Putamen (tissue), 1 donor: ENCODE measurements around the gene ICE1.
"Not testable (repeated sequence)": the region's sequence is repeated elsewhere in the genome, so short reads cannot be mapped to it uniquely, and the experiment has no call there.

Experiments
- DNase-seq: peaks from one replicate; pipeline ENCODE4 v3.0.0-alpha.2; 2016; ENCODE audit warnings: low spot score

ICE1 gene

DNA sequence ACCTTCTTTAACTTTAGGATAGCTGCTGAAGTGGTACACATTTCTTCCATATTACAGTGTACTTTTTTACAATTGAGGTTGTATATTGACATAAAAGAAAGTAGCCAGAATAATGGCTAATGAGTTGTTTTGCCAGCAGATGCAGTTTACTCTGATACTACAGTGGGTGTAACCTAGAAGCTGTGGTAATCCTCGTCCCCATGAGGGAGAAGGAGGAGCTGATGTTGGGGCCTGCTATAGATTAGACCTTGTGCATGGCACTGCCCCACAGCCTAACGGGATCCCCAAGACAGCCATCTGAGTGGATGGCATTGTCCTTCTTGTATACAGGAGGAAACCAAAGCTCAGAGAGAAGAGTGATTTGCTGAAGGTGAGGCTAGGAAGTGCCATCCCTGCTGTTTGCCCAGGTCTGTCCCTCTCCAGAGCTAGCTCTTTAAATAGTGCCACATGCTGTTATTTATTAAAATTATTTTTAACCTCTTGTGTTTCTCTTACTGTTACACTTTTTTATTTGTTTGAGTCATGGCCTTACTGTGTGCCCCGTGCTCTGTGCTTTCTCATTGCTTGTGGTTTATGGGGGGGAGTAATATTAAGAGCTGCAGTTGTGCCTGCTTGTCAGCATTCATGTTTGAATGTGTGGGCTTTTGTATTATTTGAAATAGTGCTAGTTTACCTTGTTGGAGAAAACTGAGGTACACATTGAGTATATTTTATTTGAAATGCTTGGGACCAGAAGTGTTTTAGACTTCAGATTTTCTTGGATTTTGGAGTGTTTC is 65.3 kb downstream of the ICE1 start:
- no peak for DNase-seq

DNA sequence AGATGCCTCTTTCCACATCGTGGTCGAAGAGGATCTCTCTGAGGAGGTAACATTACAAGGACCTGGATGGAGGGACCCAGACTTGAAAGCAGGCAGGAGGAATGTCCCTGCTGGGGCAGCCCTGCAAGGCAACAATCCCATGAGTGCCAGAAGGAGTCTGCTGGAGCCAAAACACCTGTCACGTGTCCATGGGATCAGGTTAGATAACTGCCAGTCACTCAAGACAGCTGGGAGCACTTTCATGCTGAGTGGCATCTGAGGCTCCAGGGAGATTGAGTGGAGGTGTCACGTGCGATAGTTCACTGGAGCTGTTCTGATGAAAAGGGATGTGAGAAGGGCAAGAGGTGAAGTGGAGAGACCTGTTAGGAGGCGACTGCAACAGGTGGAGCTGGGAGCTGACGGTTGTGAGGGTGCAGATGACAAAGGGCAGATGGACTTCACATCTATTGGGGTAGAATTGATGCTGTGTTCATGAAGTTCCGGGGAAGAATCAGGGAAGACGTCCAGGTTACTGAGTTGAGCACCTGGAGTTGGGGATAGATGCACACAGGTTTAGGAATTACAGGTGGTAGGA is 68.4 kb downstream of the ICE1 start:
- no peak for DNase-seq

DNA sequence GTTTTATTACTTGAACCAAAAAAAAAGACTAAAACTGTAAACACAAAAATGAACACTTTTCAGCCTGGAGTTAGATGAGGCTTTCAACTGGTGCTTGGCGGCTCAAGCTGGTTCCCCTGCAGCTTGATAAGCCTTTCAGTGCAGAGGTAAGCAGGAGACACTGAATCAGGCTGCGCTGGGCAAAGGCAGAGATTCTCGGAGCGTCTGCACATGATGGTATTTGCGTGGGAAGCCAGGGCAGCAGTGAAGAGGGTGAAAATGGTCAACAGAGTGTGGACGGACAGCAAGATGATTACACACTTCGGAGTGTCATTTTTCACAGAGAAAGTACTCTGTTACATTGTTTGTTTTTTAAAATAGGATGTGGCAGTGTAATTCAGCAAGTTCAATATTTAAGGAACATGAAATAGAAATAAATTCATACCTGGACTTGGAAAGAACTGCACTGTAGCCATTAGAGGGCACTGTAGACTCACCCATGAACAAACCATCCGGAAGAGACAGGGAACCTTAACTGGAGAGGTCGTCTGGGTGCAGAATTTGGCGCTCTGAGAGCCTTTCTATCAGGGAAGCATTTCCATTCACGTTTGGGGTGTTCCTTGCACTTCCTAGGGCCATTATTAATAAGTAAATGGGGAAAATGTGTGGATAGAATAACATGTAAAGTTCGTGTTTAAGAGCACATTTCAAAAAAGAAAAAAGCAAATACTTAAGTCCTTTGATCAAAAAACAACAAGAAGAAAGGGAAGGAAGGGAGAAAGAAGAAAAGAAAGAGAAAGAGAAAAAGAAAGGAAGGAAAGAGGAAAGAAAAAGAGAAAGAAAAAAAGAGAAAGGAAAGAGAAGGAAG is 69.8 kb downstream of the ICE1 start:
- DNase-seq = peak; percentile 34

DNA sequence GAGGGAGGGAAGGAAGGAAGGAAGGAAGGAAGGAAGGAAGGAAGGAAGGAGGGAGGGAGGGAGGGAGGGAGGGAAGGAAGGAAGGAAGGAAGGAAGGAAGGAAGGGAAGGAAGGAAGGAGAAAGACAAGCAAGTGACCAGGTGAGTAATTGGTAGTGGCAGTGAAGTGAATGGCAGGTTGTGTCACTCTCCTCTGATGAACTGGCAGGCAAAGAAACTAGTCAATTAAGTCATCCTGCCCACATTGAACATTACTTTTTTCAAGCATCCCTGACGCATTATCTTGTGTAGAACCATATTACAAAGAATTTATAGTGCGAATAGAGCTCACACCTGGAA is 70.4 kb downstream of the ICE1 start:
- not testable (repeated sequence) for DNase-seq

DNA sequence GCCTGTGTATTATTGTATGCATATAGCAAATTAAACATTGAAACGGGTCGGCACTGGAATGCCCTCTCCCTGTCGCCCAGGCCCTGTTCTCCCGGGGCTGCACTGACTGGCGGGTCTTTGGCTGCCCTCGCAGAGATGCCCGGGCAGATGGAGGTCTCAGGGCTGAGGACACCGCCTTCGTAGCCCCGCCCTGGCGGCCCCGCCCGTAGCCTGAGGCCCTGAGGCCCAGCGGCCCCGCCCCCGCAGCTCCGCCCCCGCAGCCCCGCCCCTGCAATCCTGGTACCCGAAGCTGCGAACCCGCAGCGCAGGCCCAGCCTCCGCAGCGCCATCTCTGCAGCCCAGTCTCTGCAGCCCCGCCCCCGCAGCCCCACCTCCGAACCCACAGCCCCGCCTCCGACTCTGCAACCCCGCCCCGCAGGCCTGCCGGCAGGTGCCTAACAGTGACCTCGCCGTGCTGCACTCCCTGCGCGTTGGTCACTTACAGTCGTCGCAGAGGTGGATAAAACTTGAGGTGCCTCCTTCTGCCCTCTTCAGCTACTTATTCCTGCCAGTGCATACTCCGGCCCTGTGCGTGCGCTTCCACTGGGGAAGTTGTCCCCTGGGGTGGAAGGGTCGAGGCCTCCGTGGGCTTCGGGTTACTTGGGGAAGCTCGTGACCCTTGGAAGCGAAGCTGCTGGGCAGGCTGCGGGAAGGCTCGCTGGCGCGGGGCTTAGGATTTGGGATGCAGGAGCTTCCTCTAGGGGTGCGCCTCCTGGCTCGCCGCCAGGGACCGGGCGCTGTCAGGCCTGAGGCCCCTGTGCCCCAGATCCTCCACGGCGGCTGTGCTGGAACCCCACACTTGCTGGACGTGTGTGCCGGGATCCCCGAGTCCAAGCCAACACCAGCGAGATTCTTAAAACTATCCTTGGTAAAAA is 72.3 kb downstream of the ICE1 start:
- DNase-seq = peak; percentile 17

DNA sequence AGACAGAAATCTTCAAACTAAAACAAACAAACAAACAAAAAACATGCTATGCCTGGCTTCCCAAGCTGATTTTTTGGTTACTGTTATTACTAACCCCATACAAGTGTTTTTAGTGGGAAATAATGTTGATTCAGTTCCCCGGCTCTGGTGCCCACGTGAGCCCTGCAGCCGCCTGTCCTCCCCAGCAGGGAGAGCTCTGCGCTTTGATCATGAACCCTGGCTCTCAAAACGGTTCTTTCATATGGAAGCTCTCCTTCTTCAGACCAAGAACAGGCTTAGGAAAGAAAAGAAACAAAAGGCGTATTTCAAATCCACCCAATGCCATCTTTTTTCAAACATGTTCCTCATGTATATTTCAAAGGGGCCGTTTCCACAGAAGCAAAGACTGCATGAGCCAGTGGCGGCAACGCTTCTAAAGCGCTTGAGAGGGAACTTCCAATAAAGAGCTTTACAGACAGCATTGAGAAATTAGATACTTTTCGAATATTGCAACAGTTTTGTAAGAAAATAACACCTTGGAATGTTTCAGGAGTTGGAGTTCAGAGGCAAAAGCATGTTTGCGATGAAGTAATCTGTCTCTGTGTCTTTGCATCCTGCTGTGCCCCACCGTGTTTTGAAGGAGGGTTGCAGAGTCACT is 74.8 kb downstream of the ICE1 start:
- peak; percentile 65 for DNase-seq

DNA sequence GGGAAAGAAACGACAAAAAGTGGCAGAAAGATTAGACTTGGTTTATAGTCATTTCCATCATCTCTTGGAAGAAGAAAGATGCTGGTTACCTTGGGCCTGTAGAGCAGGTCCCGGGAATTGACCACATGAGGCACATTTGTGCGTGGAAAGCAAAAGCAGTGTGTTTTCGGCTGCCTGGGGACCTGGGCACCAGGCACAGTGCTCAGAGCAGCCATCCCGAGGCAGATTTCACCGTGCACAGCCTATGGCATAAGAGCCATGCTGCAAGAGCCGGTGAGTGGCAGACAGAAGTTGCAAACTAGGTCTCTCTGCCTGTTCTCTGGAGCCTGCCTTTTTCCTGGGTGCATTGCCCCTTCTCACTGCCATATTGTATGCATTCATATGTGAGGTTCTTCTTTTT is 77.0 kb downstream of the ICE1 start:
- no peak for DNase-seq

DNA sequence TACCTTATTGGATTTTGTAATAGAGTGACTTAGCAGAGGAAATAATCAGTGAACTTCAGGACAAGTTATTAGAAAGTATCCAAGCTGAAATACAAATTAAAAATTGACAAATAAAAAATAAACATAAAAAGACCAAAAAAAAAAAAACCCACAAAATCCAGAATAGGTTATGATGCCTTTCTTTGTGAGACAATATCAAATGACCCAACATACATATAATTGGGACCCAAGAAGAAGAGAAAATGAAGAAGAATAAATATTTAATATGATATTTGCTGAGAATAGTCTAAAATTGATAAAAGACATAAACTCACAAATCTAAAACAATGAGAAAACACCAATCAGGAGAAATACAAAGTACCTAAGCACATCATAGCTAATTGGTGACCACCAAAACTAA is 81.8 kb downstream of the ICE1 start:
- DNase-seq = no peak

DNA sequence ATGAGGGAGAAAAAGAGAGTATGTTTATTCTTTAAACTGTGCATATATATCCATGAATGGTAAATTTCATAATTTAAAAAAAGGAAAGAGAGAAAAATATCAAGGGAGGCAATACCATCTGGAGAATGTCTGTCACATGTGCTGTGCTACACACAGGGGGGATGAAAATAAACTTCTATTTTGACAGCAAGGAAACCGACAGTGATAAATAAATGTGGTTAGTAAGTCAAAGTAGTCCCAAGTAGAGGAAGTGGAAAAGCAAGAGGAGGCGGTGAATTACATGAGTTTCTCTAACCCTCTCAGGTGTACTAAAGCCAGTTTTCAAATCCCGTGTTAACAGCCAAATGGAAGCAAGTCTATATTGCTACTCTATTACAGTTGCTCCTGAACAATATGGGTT is 83.3 kb downstream of the ICE1 start:
- no peak for DNase-seq

DNA sequence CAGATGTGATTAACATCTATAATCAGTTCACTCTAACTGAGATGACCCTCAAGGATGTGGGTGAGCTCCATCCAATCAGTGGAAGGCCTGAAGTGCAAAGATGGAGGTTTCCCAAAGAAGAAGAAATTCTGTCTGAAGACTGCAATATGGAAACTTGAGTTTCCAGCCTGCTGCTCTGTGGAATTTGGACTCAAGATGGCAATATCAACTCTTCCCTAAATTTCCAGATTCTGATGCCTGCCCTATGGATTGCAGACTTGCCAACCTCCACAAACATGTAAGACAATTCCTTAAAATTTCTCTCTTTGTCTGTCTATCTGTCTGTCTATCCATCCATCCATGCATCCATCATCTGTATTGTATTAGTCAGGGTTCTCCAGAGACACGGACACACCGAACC is 85.9 kb downstream of the ICE1 start:
- DNase-seq = no peak

DNA sequence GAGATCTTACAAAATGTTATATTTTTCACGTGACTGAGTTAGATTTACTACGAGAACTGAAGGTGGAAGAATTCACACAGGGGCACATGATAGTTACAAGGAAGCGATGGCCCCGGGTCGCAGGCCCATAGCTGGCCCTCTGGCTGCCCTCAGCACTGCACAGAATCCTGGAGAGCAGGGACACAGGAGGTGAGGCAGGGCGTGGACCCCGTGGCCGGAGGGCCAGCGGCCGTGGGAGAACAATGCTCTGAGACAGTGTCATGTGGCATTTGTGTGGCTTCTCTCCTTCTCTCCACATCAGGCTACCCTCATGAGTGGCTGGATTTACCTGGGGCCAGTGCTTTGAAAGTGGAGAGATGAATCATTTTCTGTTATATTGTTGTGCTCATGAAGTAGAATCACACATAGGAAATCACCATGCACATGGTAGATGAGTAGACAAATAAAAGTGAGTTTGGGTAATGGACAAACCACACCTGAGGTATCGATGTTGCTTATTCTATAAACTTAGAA is 89.5 kb downstream of the ICE1 start:
- no peak for DNase-seq

DNA sequence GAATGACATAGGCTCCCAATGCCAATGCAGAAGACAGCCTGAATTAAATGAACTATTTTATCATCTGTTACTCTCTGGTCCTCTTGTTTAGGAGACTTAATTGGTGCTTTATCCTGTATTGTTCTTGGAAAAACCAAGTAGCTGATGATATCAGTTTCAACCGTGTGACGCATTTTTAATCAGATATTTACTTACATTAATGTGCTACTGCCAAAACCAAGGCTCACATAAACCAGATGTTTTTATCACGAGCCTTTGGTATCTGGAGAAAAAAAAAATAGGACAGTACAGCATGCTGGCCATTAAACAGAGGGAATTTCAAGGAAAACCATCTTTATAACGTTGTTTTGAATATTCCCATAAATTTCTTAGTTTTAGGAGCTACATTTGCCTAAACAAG is 90.1 kb downstream of the ICE1 start:
- DNase-seq = no peak

DNA sequence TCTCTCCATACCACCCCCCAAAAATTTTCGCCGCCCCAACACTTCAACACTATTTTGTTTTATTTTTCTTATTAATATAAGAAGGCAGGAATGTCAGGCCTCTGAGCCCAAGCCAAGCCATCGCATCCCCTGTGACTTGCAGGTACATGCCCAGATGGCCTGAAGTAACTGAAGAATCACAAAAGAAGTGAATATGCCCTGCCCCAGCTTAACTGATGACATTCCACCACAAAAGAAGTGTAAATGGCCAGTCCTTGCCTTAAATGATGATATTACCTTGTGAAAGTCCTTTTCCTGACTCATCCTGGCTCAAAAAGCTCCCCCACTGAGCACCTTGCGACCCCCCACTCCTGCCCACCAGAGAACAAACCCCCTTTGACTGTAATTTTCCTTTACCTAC is 98.1 kb downstream of the ICE1 start:
- not testable (repeated sequence) for DNase-seq

DNA sequence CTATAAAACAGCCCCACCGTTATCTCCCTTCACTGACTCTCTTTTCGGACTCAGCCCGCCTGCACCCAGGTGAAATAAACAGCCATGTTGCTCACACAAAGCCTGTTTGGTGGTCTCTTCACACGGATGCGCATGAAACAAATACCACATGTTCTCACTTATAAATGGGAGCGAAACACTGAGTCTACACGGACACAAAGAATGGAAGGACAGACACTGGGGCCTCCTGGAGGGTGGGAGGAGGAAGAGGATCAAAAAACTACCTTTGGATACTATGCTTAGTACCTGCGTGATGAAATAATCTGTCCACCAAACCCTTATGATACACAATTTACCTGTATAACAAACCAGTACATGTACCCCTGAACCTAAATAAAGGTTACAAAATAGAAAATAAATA is 98.6 kb downstream of the ICE1 start:
- no peak for DNase-seq

DNA sequence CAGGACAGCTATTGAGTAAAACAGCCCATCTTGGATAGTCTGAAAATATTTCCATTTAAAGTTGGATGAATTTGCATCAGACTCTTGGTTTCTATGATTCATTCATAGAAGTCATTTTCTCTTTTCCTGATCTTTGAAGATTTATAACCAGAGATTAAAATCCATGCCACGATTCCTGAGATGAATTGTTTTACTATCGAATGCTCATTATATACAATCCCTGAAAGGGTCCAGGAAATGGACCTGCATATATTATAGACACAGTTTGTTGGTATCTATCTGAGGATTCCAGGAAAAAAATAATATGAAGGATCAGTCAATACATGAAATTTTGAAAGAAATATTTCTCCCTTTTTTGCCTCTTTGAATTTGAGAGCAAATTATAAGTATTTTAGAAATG is 99.0 kb downstream of the ICE1 start:
- no peak for DNase-seq

DNA sequence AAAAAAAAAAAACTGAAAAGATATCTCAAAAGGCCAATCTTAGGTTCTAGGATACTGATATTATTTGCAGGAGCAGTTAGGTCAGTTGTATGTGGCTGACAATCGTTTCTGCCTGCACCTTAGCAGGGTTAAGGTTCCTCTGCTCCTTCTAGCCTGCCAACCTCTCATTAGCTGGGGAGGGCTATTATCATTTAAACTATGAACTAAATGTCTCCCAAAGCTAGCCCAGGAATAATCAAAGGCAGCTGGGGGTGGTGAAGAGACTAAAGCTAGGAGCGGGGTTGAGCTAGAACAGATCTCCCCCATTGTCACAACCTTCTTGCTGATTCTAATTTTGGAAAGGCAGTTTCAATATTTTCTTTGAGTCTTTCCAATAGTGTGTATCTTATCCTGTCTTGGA is 99.9 kb downstream of the ICE1 start:
- no peak for DNase-seq

DNA sequence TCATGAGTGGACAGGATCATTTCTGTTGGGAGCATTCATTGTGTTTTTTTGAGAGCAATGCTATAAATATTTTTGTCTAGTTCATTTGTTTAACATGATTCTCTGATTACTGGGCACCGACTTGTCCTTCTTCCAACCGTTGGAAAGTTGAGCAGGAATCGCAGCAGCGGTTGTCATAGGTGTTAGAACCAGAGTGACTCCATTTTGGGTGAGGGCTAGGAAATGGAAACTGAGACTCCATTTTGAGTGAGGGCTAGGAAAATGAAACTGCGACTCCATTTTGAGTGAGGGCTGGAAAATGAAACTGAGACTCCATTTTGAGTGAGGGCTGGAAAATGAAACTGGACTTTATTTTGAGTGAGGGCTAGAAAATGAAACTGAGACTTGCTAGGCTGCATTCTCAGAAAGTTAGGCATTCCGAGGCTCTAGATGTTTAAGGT is 100.6 kb downstream of the ICE1 start:
- no peak for DNase-seq

DNA sequence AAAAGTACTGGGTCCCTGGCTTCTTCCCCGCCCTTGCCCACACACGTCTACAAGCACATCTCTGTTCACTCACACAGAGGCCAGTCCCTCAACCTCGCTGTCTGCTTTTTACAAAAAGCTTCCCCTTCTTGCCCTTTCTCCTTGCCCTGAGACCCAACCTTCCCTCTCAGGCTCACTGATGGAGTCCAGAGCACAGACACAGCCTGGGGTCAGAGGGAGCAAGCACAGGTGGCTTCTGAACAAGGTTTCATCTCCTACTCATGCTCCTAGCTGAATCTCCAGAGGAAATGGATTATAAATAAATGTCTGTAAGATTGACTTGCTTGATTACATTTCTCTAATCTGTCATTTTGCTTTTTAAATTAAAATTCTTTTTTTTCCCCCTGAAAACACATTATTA is 101.8 kb downstream of the ICE1 start:
- no peak for DNase-seq

DNA sequence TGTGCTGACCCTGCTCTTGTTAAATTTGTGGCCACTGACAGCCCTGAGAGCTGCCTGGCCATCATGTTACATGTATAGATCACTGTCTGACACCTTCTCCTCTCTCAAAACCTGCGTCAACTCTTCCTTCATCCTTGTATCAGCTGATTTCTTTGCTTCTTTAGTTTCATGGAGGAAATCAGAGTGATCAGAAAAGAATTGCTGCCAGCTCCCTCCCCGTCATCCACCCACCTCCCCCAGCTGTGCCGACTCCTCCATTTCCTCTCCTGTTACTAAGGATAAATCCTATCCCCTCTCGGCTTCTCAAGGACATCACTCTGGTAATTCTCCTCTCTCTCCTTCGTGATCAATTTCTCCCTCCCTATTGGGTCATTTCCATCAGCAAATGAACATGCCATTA is 108.9 kb downstream of the ICE1 start:
- peak; percentile 13 for DNase-seq

DNA sequence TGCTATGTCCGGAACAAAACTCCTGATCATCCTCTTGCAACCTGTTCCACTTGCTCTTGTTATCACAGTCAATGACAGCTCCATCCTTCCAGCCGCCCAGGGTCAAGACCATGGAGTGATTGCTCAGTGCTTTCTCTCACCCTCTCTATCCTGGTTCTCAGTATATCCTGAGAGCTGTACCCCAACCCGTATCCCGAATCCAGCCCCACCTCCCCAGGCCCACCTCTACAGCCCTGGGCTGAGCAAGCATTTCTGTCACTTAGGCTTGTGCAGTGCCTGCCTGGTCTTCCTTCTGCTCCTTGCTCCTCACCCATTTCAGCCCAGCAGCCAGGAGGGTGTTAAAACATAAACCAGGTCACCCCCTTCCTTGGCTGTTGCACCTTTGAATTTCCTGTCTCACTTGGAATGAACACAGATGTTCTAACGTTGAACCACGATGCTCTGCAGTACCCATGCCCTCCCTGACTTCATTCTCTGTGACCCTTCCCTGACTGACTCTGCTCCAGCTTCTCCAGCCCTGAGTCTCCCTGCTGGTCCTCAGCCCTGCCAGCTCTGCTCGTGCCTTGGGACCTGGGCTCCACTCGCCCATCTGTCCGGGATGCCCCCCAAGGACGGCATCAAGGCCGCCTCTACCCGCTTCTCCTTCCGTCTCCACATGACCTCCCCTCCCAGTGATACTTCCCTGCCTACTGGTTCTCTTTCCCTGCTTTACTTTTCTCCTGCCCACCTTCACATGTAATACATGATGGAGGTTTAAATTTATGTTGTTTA is 110.0 kb downstream of the ICE1 start:
- no peak for DNase-seq

DNA sequence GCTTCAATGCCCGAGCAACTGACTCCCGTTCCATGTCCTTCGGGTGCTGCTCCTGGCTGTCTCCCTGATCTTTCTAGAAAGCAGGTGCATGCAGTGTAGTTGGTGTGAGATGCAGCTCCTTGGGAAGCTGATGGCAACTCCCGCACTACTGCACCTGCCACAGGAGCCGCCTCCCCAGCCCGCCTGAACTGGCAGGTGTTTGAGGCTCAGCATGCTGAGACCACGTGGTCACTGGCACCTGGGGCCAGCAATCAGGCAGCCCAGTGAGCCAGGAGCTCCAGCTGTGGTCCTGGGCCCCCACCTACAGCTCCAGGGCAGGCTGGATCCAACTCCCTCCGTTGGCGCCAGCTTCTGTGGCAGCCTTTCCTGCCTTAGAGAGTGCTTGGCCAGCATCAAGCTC is 111.5 kb downstream of the ICE1 start:
- no peak for DNase-seq
